Glutamatergic neuron (in vitro differentiated cells): Measurements from ENCODE around the gene BRF1. TPM values are rescaled to one million over a fixed set of nuclear protein-coding genes. Genes with fewer than 3 reads are reported as not detected.

ENCODE experiments used
- DNase-seq: peaks from one replicate; pipeline ENCODE4 v3.0.0; 2022
- H3K27ac Mint-ChIP-seq: one replicate; pipeline ENCODE4 v1.8.0; 2020; ENCODE audit warnings: mild to moderate bottlenecking, mixed read lengths, inconsistent platforms; ENCODE audit not compliant: unreplicated experiment
- H3K27me3 Mint-ChIP-seq: one replicate; pipeline ENCODE4 v1.8.0; 2020; ENCODE audit warnings: mild to moderate bottlenecking, moderate library complexity, mixed read lengths, inconsistent platforms; ENCODE audit not compliant: unreplicated experiment
- H3K36me3 Mint-ChIP-seq: one replicate; pipeline ENCODE4 v1.8.0; 2020; ENCODE audit warnings: mild to moderate bottlenecking, mixed read lengths, inconsistent platforms; ENCODE audit not compliant: unreplicated experiment
- H3K4me1 Mint-ChIP-seq: one replicate; pipeline ENCODE4 v1.8.0; 2020; ENCODE audit warnings: mild to moderate bottlenecking, low read depth, mixed read lengths, inconsistent platforms; ENCODE audit not compliant: unreplicated experiment
- H3K4me3 Mint-ChIP-seq: one replicate; pipeline ENCODE4 v1.8.0; 2020; ENCODE audit warnings: mild to moderate bottlenecking, mixed read lengths, inconsistent platforms; ENCODE audit not compliant: unreplicated experiment
- H3K9me3 Mint-ChIP-seq: one replicate; pipeline ENCODE4 v1.8.0; 2020; ENCODE audit warnings: mild to moderate bottlenecking, moderate library complexity, mixed read lengths, inconsistent platforms; ENCODE audit not compliant: unreplicated experiment
- CTCF ChIP-seq: fragments of 200-600 bp; sonication (generic); IDR thresholded peaks from one replicate; pipeline ENCODE4 v1.5.0; 2021; ENCODE audit not compliant: partially characterized antibody, unreplicated experiment
- total RNA-seq: library from RNA; stranded (reverse); fragmentation: NEBNext Ultra II Directional; extraction: Animal tissue kit (Norgen Biotek cat#: 25700); gene quantifications from one replicate; pipeline ENCODE4 v1.2.1, GENCODE V29; 2021; ENCODE audit not compliant: unreplicated experiment

BRF1 gene
- total RNA-seq, 1 donor from 2014 or later, result 54.6 TPM

GRCh38 chr14:105201925-105202513 lies 98.8 kb downstream of the BRF1 start:
- Mint-ChIP-seq H3K36me3 (no peaks in the 10 kb centered on the region), H3K27me3 (peaks cover 21% of the 10 kb centered on the region), H3K4me1 (no peaks in the 10 kb centered on the region), H3K9me3 (peaks cover 10% of the 10 kb centered on the region), H3K4me3 (no peak overlapping the region), H3K27ac (no peak overlapping the region)
- TF ChIP-seq CTCF, result no peak
- DNase-seq, result peak; percentile 19

DNA sequence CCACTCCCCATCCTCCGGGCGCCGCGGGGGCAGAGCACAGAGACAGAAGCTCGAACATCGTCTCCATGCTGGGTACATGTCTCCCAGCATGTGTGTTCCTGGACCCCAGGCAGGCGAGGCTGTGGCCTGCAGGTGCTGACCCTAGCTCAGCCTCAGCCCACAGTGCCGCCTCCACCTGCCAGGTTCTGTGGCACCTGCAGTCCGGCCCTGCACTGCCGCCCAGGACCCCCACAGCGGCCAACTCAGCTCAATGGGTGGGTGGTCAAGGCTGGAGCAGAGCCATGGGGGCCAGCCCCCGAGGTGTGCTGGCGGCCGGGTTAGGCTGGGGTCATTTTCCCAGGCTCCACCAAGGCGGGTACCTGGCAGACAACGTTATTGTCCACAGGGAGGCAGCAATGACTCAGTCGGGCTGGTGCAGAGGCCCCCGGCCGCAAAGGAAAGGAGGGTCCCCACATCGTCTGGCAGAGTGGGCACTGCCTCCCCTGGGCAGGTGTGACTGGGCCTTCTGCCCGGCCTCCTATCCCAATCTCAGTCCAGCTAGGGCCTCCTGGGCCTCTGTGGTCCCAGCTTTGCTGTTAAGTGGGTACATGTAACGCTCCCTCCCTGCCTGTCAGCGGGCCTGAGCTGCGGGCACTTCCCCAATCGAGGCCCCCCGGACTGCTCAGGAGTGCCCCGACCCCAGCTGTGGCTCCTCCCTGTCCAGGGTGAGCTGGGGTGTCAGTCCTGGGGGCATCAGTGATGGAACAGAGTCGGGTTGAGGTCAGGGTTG lies 99.5 kb downstream of the BRF1 start:
- Mint-ChIP-seq H3K4me1 (no peaks in the 10 kb centered on the region), H3K27ac (no peak overlapping the region), H3K27me3 (peaks cover 21% of the 10 kb centered on the region), H3K4me3 (no peak overlapping the region), H3K36me3 (no peaks in the 10 kb centered on the region), H3K9me3 (peaks cover 10% of the 10 kb centered on the region)
- TF ChIP-seq CTCF, result no peak
- DNase-seq, result peak; percentile 19

- peaks cover 10% of the 10 kb centered on the region for H3K9me3 Mint-ChIP-seq
- no peak overlapping the region for H3K4me3 Mint-ChIP-seq
- H3K27ac Mint-ChIP-seq, result peak overlapping the region; percentile 55
- peaks cover under 1% of the 10 kb centered on the region for H3K4me1 Mint-ChIP-seq
- peaks cover 22% of the 10 kb centered on the region for H3K27me3 Mint-ChIP-seq
- DNase-seq, result no peak
- H3K36me3 Mint-ChIP-seq, result no peaks in the 10 kb centered on the region
- no peak for TF ChIP-seq CTCF
Observed at GRCh38 chr14:105200641-105201040, 100.2 kb downstream of the BRF1 start.

GRCh38 chr14:105200074-105200473 lies 100.7 kb downstream of the BRF1 start:
- no peak for TF ChIP-seq CTCF
- Mint-ChIP-seq H3K4me3 (no peak overlapping the region), H3K27ac (no peak overlapping the region), H3K9me3 (peaks cover 10% of the 10 kb centered on the region), H3K36me3 (no peaks in the 10 kb centered on the region), H3K4me1 (peaks cover 1% of the 10 kb centered on the region), H3K27me3 (peaks cover 25% of the 10 kb centered on the region)
- no peak for DNase-seq

DNA sequence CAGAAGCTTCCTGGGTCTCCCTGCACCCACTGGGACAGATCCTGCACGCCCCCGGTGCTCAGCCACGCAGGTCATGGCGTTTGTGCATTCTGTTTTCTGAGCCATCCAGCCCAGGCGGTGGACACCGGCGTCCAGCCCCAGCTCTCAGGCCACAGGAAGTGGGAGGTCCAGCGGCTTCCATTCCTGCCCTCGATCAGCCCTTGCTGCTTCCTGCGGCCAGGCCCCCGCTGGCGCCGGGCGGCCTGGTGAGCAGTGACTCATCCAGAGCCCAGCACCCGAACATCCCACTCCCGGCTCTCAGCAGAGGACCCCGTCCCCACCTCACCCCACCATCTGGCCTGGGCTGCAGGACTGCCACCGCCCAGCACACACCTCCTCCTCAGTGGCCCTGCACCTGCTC lies 101.7 kb downstream of the BRF1 start:
- peaks cover 26% of the 10 kb centered on the region for H3K27me3 Mint-ChIP-seq
- no peaks in the 10 kb centered on the region for H3K36me3 Mint-ChIP-seq
- peaks cover 10% of the 10 kb centered on the region for H3K9me3 Mint-ChIP-seq
- H3K27ac Mint-ChIP-seq, result no peak overlapping the region
- no peak for TF ChIP-seq CTCF
- no peak for DNase-seq
- H3K4me1 Mint-ChIP-seq, result peaks cover 3% of the 10 kb centered on the region
- no peak overlapping the region for H3K4me3 Mint-ChIP-seq
